SK-N-SH treated with all-trans-retinoic acid at 6 μM for 48 hours (cell line): ENCODE results near the gene RNMT.

Experiments
- CSDC2 ChIP-seq: fragments of 250-450 bp; sonication (Bioruptor Pico); IDR thresholded peaks from 2 replicates; pipeline ENCODE4 v1.5.0; 2020; ENCODE audit warnings: mild to moderate bottlenecking, moderate library complexity
- ESRRG ChIP-seq: fragments of 250-450 bp; sonication (Bioruptor Pico); IDR thresholded peaks from 2 replicates; pipeline ENCODE4 v1.6.1; 2021; ENCODE audit warnings: mild to moderate bottlenecking
- GLIS3 ChIP-seq: fragments of 250-450 bp; sonication (Bioruptor Pico); IDR thresholded peaks from 2 replicates; pipeline ENCODE4 v1.5.0; 2020; ENCODE audit warnings: mild to moderate bottlenecking, moderate library complexity
- PPARA ChIP-seq: fragments of 250-450 bp; sonication (Bioruptor Pico); IDR thresholded peaks from 2 replicates; pipeline ENCODE4 v1.5.0; 2020; ENCODE audit warnings: mild to moderate bottlenecking, borderline replicate concordance
- SNAI2 ChIP-seq: fragments of 250-450 bp; sonication (Bioruptor Pico); IDR thresholded peaks from 2 replicates; pipeline ENCODE4 v1.5.0; 2020; ENCODE audit warnings: mild to moderate bottlenecking, moderate library complexity
- TCF4 ChIP-seq: fragments of 250-450 bp; sonication (Bioruptor Pico); IDR thresholded peaks from 2 replicates; pipeline ENCODE4 v1.8.0; 2021; ENCODE audit warnings: mild to moderate bottlenecking, moderate library complexity, borderline replicate concordance
- TOX ChIP-seq: fragments of 250-450 bp; sonication (Bioruptor Pico); IDR thresholded peaks from 2 replicates; pipeline ENCODE4 v1.8.0; 2021; ENCODE audit warnings: mild to moderate bottlenecking, moderate library complexity, borderline replicate concordance
- ZFP3 ChIP-seq: fragments of 250-450 bp; sonication (Bioruptor Pico); IDR thresholded peaks from 2 replicates; pipeline ENCODE4 v1.5.0; 2020; ENCODE audit warnings: mild to moderate bottlenecking, moderate library complexity
- ZNF565 ChIP-seq: fragments of 450-650 bp; formaldehyde crosslinking; conservative IDR thresholded peaks from 2 replicates; pipeline ENCODE4 v1.5.0; 2020; ENCODE audit warnings: low read depth, mild to moderate bottlenecking, moderate library complexity
- ZNF8 ChIP-seq: fragments of 450-650 bp; formaldehyde crosslinking; IDR thresholded peaks from 2 replicates; pipeline ENCODE4 v1.5.0; 2020; ENCODE audit warnings: mild to moderate bottlenecking, moderate library complexity
- TF ChIP-seq, protein P1 (sequence below): fragments of 250-450 bp; sonication (Bioruptor Pico); IDR thresholded peaks from 2 replicates; pipeline ENCODE4 v1.5.1; 2021; ENCODE audit warnings: mild to moderate bottlenecking, moderate library complexity
- TF ChIP-seq, protein P2 (sequence below): fragments of 250-450 bp; sonication (Bioruptor Pico); IDR thresholded peaks from 2 replicates; pipeline ENCODE4 v1.8.0; 2020; ENCODE audit warnings: mild to moderate bottlenecking, moderate library complexity, borderline replicate concordance
- TF ChIP-seq, protein P3 (sequence below): fragments of 250-450 bp; sonication (Bioruptor Pico); IDR thresholded peaks from 2 replicates; pipeline ENCODE4 v1.5.1; 2020; ENCODE audit warnings: low read depth, mild to moderate bottlenecking, moderate library complexity
- TF ChIP-seq, protein P4 (sequence below): fragments of 250-450 bp; sonication (Bioruptor Pico); IDR thresholded peaks from 2 replicates; pipeline ENCODE4 v1.8.0; 2021; ENCODE audit warnings: low read depth, mild to moderate bottlenecking, moderate library complexity, borderline replicate concordance

DNA sequence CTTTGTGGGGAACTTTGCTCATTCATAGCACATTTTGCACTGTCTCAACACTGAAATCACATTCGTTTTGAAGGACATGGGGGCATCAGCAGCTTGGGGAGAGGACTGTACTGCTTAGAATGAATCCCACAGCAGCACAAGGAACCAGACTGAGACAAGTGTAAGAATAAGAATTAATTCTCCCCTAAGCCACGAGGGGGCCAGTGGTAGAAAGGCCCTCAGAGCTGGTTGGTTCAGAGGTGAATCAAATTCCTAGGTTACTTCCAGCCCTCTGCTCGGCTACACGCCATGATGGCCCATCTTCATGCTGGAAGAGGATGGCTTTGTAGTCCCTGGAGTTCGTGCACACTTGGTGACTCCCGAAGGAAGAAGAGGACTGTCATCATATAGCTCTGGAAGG lies 85.5 kb downstream of the RNMT start:
- TF ChIP-seq, protein P1, sequence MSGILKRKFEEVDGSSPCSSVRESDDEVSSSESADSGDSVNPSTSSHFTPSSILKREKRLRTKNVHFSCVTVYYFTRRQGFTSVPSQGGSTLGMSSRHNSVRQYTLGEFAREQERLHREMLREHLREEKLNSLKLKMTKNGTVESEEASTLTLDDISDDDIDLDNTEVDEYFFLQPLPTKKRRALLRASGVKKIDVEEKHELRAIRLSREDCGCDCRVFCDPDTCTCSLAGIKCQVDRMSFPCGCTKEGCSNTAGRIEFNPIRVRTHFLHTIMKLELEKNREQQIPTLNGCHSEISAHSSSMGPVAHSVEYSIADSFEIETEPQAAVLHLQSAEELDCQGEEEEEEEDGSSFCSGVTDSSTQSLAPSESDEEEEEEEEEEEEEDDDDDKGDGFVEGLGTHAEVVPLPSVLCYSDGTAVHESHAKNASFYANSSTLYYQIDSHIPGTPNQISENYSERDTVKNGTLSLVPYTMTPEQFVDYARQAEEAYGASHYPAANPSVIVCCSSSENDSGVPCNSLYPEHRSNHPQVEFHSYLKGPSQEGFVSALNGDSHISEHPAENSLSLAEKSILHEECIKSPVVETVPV = no peak
- TF ChIP-seq ZNF565 (CRISPR knock-in tag) = no peak
- TF ChIP-seq TCF4 (CRISPR knock-in tag) = no peak
- TF ChIP-seq TOX = no peak
- TF ChIP-seq, protein P2, sequence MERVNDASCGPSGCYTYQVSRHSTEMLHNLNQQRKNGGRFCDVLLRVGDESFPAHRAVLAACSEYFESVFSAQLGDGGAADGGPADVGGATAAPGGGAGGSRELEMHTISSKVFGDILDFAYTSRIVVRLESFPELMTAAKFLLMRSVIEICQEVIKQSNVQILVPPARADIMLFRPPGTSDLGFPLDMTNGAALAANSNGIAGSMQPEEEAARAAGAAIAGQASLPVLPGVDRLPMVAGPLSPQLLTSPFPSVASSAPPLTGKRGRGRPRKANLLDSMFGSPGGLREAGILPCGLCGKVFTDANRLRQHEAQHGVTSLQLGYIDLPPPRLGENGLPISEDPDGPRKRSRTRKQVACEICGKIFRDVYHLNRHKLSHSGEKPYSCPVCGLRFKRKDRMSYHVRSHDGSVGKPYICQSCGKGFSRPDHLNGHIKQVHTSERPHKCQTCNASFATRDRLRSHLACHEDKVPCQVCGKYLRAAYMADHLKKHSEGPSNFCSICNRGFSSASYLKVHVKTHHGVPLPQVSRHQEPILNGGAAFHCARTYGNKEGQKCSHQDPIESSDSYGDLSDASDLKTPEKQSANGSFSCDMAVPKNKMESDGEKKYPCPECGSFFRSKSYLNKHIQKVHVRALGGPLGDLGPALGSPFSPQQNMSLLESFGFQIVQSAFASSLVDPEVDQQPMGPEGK (CRISPR knock-in tag) = no peak
- TF ChIP-seq, protein P3, sequence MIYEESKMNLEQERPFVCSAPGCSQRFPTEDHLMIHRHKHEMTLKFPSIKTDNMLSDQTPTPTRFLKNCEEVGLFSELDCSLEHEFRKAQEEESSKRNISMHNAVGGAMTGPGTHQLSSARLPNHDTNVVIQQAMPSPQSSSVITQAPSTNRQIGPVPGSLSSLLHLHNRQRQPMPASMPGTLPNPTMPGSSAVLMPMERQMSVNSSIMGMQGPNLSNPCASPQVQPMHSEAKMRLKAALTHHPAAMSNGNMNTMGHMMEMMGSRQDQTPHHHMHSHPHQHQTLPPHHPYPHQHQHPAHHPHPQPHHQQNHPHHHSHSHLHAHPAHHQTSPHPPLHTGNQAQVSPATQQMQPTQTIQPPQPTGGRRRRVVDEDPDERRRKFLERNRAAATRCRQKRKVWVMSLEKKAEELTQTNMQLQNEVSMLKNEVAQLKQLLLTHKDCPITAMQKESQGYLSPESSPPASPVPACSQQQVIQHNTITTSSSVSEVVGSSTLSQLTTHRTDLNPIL = no peak
- no peak for TF ChIP-seq ESRRG (CRISPR knock-in tag)
- TF ChIP-seq PPARA (CRISPR knock-in tag) = no peak
- no peak for TF ChIP-seq CSDC2 (CRISPR knock-in tag)
- TF ChIP-seq ZNF8 (CRISPR knock-in tag) = no peak
- TF ChIP-seq SNAI2 (CRISPR knock-in tag) = no peak
- no peak for TF ChIP-seq GLIS3 (CRISPR knock-in tag)
- no peak for TF ChIP-seq ZFP3 (CRISPR knock-in tag)
- TF ChIP-seq, protein P4, sequence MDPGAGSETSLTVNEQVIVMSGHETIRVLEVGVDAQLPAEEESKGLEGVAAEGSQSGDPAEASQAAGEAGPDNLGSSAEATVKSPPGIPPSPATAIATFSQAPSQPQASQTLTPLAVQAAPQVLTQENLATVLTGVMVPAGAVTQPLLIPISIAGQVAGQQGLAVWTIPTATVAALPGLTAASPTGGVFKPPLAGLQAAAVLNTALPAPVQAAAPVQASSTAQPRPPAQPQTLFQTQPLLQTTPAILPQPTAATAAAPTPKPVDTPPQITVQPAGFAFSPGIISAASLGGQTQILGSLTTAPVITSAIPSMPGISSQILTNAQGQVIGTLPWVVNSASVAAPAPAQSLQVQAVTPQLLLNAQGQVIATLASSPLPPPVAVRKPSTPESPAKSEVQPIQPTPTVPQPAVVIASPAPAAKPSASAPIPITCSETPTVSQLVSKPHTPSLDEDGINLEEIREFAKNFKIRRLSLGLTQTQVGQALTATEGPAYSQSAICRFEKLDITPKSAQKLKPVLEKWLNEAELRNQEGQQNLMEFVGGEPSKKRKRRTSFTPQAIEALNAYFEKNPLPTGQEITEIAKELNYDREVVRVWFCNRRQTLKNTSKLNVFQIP (CRISPR knock-in tag) = no peak
